Right atrium auricular region (tissue), 2 donors: ENCODE results near the gene OSBPL2. TPM values are rescaled to one million over a fixed set of nuclear protein-coding genes. Genes with fewer than 3 reads are reported as not detected.

Experiments
- DNase-seq: peaks from one replicate; pipeline ENCODE4 v3.0.0-alpha.2; 2019; ENCODE audit warnings: low spot score
- H3K27ac ChIP-seq, 2 donors: fragments of 200-600 bp; sonication (generic); 1 replicate in 1 of 2; 2 replicates in 1 of 2; pipeline ENCODE4 v1.5.1; 2016 to 2019
- H3K27me3 ChIP-seq, 2 donors: fragments of 200-600 bp; sonication (generic); one replicate each; pipeline versions ENCODE4 v1.5.1 to v1.6.0; 2017 to 2019
- H3K36me3 ChIP-seq: fragments of 200-600 bp; sonication (generic); one replicate; pipeline ENCODE4 v1.5.1; 2016
- H3K4me1 ChIP-seq, 2 donors: fragments of 200-600 bp; sonication (generic); one replicate each; pipeline versions ENCODE4 v1.5.1 to v1.6.0; 2017 to 2019
- H3K4me3 ChIP-seq, 2 donors: fragments of 200-600 bp; sonication (generic); 1 replicate in 1 of 2; 2 replicates in 1 of 2; pipeline ENCODE4 v1.5.1; 2017 to 2019; ENCODE audit warnings: mild to moderate bottlenecking in 1 of 2, moderate library complexity in 1 of 2
- H3K9me3 ChIP-seq, 2 donors: fragments of 200-600 bp; sonication (generic); one replicate each; pipeline ENCODE4 v1.5.1; 2019
- total RNA-seq, 2 donors: library from RNA; depleted of rRNA; stranded (reverse); fragments of >200 nt; gene quantifications; one replicate each; pipeline ENCODE4 v1.1.0, GENCODE V29; 2016
- TF ChIP-seq, protein P1 (sequence below), 2 donors: fragments of 200-600 bp; sonication (generic); IDR thresholded peaks; one replicate each; pipeline ENCODE4 v1.5.1; 2019; ENCODE audit warnings: antibody characterized with exemption in 2 of 2

The OSBPL2 gene
- total RNA-seq, 2 donors from 2014 or later = 27.2 to 29.6 TPM

DNA sequence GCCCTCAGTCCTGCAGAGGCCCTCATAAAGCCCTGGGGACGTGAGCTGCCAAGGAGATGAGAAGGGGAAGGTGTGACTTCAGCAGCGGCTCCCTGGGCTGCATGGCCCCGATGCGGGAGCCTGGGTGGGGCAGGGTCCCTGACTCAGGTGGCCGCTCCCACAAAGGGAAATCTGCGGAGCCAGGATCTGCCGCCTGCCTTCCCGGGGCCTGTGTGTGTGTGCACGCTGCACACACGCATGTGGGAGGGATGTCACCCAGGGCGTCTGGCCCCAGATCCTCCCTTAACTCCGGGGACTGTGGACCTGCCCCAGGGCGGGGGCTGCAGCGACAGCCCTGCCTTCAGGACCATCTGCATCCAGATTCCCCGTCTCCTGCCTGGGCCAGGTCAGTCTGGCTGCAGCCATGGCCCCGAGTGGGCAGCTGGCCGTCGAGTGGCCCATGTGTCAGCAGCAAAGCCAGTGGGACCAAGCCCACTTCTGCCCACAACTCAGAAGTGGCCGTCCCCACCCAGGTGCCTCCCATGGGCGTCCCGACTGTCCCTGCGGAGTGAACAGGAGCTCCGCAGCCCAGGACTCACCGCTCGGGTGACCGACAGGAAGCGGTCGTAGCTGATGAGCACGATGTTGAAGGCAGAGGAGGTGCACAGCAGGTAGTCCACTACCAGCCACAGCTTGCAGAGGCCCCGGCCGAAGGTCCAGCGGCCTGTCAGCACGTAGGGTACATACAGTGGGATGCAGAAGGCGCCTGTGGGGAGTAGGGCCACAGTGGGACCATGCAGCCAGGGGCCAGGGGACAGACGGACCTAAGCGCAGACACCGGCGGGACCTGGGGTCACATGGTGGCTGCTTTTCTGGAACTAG is 20.2 kb upstream of the OSBPL2 start:
- Histone ChIP-seq H3K4me3 (no peak overlapping the region), H3K27ac (no peak overlapping the region), H3K27me3 (peaks cover 11 to 33% of the 10 kb centered on the region in 2 donors), H3K36me3 (no peaks in the 10 kb centered on the region), H3K9me3 (no peaks in the 10 kb centered on the region), H3K4me1 (peaks cover 0 to 22% of the 10 kb centered on the region in 2 donors)
- no peak for DNase-seq
- TF ChIP-seq, protein P1, sequence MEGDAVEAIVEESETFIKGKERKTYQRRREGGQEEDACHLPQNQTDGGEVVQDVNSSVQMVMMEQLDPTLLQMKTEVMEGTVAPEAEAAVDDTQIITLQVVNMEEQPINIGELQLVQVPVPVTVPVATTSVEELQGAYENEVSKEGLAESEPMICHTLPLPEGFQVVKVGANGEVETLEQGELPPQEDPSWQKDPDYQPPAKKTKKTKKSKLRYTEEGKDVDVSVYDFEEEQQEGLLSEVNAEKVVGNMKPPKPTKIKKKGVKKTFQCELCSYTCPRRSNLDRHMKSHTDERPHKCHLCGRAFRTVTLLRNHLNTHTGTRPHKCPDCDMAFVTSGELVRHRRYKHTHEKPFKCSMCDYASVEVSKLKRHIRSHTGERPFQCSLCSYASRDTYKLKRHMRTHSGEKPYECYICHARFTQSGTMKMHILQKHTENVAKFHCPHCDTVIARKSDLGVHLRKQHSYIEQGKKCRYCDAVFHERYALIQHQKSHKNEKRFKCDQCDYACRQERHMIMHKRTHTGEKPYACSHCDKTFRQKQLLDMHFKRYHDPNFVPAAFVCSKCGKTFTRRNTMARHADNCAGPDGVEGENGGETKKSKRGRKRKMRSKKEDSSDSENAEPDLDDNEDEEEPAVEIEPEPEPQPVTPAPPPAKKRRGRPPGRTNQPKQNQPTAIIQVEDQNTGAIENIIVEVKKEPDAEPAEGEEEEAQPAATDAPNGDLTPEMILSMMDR (IDR thresholded peaks at IDR 0.05) = no peak

DNA sequence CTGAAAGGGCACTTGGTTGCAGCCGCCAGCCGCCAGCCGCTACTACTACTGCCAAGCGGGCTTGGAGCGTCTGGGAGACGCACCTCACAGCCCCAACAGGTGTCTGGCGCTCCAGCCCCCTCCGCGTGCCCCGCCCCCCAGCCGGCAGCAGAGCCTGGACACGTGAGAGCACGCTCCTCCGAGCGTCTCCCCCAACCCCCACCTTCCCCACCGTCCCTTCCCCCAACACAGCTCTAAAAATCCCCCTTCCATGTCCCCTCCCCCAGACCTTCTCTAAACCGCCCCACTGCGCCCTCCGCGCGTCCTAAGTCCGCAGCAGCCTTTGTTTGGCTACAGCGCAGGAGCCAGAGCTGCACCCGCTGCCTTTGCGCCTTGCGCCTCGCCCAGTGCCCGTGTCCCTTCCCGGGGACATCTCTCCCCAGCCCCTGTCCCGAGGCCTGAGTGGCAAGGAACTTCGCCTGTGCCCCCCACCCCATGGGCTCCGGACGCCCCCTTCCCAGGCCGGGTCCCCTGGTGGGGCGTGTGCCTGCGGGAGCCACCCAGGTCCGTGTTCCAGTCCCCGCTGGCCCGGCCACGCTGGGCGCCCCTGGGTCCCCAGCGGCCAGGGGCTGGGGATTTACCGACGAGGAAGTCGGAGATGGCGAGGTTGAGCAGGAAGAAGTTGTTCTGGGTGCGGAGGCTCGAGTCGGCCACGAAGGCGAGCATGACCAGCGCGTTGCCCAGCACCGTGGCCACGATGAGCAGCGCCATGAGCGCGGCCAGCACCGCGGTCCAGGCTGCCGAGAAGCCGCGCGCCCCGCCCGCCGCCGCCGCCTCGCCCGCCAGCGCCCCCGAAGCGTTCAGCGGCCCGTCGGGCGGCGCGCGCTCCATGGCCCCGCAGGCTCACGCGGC is 19.0 kb upstream of the OSBPL2 start:
- no peak for DNase-seq
- H3K9me3 ChIP-seq = no peaks in the 10 kb centered on the region
- no peak overlapping the region for H3K27ac ChIP-seq
- H3K36me3 ChIP-seq = no peaks in the 10 kb centered on the region
- TF ChIP-seq, protein P1 (IDR thresholded peaks at IDR 0.05) = no peak
- H3K4me1 ChIP-seq = peaks cover 0 to 22% of the 10 kb centered on the region in 2 donors
- H3K27me3 ChIP-seq = peaks cover 11 to 33% of the 10 kb centered on the region in 2 donors
- H3K4me3 ChIP-seq = peak overlapping the region; percentile 14 to 45

DNA sequence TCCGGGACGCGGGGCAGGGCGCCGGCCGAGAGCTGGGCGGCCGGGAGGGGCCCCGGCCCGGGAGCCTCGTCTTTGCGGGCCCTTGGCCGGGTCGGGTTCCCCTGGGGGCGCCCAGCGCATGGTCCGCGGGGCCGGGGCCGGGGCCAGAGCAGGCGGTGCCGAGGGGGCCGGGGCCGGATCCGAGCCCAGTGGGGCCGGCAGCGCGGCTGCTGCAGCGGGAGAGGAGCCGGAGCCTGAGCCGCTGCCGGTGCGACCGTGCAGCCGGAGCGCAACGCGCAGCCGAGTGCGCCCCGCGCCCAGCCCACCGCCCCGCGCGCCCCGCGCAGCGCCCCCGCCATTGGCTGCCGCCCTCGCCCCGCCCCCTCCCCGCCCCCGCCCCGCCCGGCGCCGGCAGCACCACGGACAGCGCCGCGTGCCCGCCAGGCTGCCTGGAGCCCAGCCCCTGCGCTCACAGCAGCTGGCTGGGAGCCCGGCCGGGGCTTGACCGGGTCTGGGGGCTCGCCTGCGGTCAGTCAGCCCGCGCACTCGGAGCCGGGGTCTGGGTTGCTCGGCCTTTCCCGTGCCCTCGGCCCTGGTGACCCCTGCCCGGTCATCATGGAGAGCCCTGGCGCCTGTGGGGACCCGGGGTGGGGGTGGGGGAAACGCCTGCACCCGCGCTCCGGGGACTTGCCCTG is 18.2 kb upstream of the OSBPL2 start, which contains the start of gene HRH3:
Gene HRH3, minus strand, starts transcription at position 287 of the 674 bp plus-strand sequence. CDS start 308 bp downstream, outside the sequence.
- no peak for DNase-seq

DNA sequence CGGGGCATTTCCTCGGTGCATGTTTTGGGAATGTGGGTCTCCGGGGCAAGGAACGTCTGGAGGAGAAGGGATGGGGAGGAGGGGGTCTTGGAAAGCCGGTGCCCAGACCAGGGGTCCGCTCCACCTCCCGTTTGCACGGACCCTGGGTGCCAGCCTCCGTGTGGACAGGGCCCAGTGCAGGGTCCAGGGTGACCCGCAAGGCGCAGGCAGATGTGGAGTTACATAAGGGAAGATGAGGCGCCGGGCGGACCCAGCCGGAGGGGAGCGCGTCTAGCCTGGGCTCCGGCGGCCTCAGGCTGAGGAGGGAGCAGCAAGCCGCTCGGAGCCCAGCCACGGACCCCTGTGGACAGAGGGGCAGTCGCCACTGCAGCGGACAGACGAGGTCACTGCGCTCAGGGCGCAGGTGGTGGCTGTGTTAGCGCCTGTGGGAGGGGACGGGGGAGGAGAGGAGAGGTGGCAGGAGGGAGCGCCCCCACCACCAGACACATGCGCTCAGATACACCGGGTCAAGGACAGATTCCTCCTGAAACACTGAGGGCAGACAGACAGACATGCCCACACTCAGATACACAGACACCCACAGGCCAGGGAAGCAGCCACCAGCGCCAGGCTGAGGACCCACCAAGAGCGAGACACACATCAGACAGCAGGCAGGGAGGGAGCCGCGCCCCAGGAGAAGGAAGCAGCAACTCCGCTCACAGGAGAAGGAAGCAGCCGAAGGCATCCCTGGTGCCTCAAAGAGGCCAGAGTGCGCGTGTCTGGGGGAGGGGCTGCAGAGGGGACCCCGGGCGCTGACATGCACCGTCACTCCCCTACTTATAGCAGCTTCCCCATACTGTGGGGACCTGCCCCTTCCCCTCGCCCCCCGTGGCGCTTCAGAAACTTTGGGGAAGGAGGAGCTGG is 17.4 kb upstream of the OSBPL2 start:
- Histone ChIP-seq H3K4me1 (peaks cover 0 to 22% of the 10 kb centered on the region in 2 donors), H3K27me3 (peaks cover 11 to 33% of the 10 kb centered on the region in 2 donors), H3K27ac (no peak overlapping the region), H3K36me3 (no peaks in the 10 kb centered on the region), H3K9me3 (no peaks in the 10 kb centered on the region), H3K4me3 (peak overlapping the region in 1 of 2 donors; percentile 45)
- TF ChIP-seq, protein P1 (IDR thresholded peaks at IDR 0.05) = no peak
- no peak for DNase-seq

More for the DNA sequence above, 18.2 kb upstream of the OSBPL2 start, which contains the start of gene HRH3:
- Histone ChIP-seq H3K9me3 (no peaks in the 10 kb centered on the region), H3K27me3 (peaks cover 11 to 33% of the 10 kb centered on the region in 2 donors), H3K27ac (no peak within 1 kb of the TSS), H3K36me3 (no peaks in the 10 kb centered on the region), H3K4me3 (peak within 1 kb of the TSS; percentile 14 to 45), H3K4me1 (peaks cover 0 to 22% of the 10 kb centered on the region in 2 donors)
- TF ChIP-seq, protein P1 (IDR thresholded peaks at IDR 0.05) = no peak
